ENCODE results near the gene SMAD4.

DNA sequence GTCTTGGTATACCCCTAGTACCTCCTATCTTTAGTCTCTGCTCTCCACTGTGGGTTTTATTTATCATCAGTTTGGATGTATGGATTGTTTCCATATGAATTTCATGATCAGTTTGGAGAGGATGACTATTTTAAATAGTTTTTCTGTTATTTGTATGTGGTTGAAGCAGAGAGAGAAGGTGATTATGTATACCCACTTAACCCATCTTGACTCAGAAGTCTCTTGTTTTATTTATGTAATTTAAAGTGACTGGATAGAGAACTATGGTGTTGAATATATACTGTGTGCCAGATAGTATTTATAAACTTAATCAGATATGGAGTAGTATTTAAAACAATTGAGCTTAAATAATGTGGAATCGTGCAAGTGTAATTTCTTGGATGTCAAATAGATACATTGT, 39.9 kb downstream of the SMAD4 start:
- no peak for TF ChIP-seq EP300 (IDR thresholded peaks at IDR 0.05)
- TF ChIP-seq POLR2A (IDR thresholded peaks at IDR 0.05): no peak
- TF ChIP-seq, protein P1, sequence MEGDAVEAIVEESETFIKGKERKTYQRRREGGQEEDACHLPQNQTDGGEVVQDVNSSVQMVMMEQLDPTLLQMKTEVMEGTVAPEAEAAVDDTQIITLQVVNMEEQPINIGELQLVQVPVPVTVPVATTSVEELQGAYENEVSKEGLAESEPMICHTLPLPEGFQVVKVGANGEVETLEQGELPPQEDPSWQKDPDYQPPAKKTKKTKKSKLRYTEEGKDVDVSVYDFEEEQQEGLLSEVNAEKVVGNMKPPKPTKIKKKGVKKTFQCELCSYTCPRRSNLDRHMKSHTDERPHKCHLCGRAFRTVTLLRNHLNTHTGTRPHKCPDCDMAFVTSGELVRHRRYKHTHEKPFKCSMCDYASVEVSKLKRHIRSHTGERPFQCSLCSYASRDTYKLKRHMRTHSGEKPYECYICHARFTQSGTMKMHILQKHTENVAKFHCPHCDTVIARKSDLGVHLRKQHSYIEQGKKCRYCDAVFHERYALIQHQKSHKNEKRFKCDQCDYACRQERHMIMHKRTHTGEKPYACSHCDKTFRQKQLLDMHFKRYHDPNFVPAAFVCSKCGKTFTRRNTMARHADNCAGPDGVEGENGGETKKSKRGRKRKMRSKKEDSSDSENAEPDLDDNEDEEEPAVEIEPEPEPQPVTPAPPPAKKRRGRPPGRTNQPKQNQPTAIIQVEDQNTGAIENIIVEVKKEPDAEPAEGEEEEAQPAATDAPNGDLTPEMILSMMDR (IDR thresholded peaks at IDR 0.05): no peak
